MM.1S (cell line): ENCODE data around the gene GBF1.

ENCODE experiments used
- DNase-seq: peaks from one replicate; pipeline ENCODE4 v3.0.0-alpha.2; 2015
- H2AFZ ChIP-seq: fragments of 300-600 bp; sonication (generic); 2 replicates; pipeline ENCODE4 v1.6.0; 2016; ENCODE audit warnings: antibody characterized with exemption, low read length
- H3F3A ChIP-seq: fragments of 300-600 bp; sonication (generic); 2 replicates; pipeline ENCODE4 v1.6.1; 2016; ENCODE audit warnings: mild to moderate bottlenecking, antibody characterized with exemption, low read length, moderate library complexity, mixed read lengths; ENCODE audit not compliant: insufficient read depth
- H3K27ac ChIP-seq: fragments of 300-600 bp; sonication (generic); 2 replicates; pipeline ENCODE4 v1.5.1; 2016; ENCODE audit warnings: mild to moderate bottlenecking, low read length
- H3K27me3 ChIP-seq: fragments of 300-600 bp; sonication (generic); replicated peaks from 2 replicates; pipeline ENCODE4 v1.6.0; 2016; ENCODE audit warnings: low read length; ENCODE audit not compliant: insufficient read depth
- H3K36me3 ChIP-seq: fragments of 300-600 bp; sonication (generic); replicated peaks from 2 replicates; pipeline ENCODE4 v1.6.1; 2016; ENCODE audit warnings: mild to moderate bottlenecking, low read length, mixed read lengths; ENCODE audit not compliant: insufficient read depth
- H3K4me1 ChIP-seq: fragments of 300-600 bp; sonication (generic); 2 replicates; pipeline ENCODE4 v1.6.1; 2016; ENCODE audit warnings: low read length, mixed read lengths
- H3K4me2 ChIP-seq: fragments of 300-600 bp; sonication (generic); 2 replicates; pipeline ENCODE4 v1.6.0; 2016; ENCODE audit warnings: low read depth, low read length
- H3K4me3 ChIP-seq: fragments of 300-600 bp; sonication (generic); 2 replicates; pipeline ENCODE4 v1.5.1; 2016; ENCODE audit warnings: low read length, mixed read lengths
- H3K79me2 ChIP-seq: fragments of 300-600 bp; sonication (generic); 2 replicates; pipeline ENCODE4 v1.6.1; 2016; ENCODE audit warnings: mixed run types, low read length, mixed read lengths
- H3K9ac ChIP-seq: fragments of 300-600 bp; sonication (generic); 2 replicates; pipeline ENCODE4 v1.6.1; 2016; ENCODE audit warnings: low read length, mixed read lengths
- H3K9me2 ChIP-seq: fragments of 300-600 bp; sonication (generic); replicated peaks from 2 replicates; pipeline ENCODE4 v1.6.1; 2016; ENCODE audit warnings: mild to moderate bottlenecking, low read length, mixed read lengths; ENCODE audit not compliant: insufficient read depth
- H3K9me3 ChIP-seq: fragments of 300-600 bp; sonication (generic); replicated peaks from 2 replicates; pipeline ENCODE4 v1.6.1; 2016; ENCODE audit warnings: mild to moderate bottlenecking, low read length, mixed read lengths; ENCODE audit not compliant: insufficient read depth
- H4K20me1 ChIP-seq: fragments of 300-600 bp; sonication (generic); 2 replicates; pipeline ENCODE4 v1.6.1; 2016; ENCODE audit warnings: mild to moderate bottlenecking, low read length, moderate library complexity, mixed read lengths; ENCODE audit not compliant: insufficient read depth
- EZH2 ChIP-seq: fragments of 300-600 bp; sonication (generic); optimal IDR thresholded peaks from 2 replicates; pipeline ENCODE3; 2017; ENCODE audit warnings: low read depth, mild to moderate bottlenecking, antibody characterized with exemption, low read length, mixed read lengths
- EZH2phosphoT487 ChIP-seq: fragments of 300-600 bp; sonication (generic); IDR thresholded peaks from 2 replicates; pipeline ENCODE4 v1.6.1; 2018; ENCODE audit warnings: antibody characterized with exemption, low read length
- TF ChIP-seq, protein P1 (sequence below): fragments of 300-600 bp; sonication (generic); IDR thresholded peaks from 2 replicates; pipeline ENCODE4 v1.5.1; 2016; ENCODE audit warnings: antibody characterized with exemption, low read length, mixed read lengths

Gene GBF1

DNA sequence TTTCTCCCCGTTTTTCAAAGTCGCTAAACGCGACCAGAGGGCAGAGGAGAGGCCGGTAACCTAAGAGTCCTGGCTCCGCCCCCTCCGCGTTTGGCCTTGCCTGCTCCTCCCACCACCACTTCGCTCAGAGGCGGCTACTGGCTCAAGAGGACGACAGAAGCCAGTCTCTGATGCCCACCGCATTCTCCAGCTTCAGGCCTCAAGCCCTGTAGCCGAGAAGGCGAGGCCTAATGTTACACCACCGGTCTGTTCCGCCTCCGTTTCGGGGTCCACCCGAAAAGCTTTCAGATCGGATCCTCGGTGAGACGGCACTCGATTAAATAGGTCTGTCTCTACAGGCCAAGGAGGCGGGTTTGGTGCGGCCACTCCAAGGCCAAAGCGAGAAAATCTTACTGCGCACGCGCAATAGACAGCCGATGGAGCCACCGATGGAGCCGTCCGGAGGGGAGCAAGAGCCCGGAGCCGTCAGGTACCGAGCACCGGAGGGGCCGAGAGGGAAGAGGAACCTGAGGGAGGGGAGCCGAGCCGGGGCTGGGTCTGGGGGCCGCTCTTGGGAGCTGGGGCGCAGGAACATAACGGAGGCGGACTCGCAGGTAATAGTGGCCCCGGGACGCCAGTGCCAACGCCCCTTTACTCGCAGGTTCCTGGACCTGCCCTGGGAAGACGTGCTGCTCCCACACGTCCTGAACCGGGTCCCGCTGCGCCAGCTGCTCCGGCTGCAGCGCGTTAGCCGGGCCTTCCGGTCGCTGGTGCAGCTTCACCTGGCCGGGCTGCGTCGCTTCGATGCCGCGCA is 175.6 kb downstream of the GBF1 start, which contains the start of gene FBXL15:
Gene FBXL15, plus strand, starts transcription at position 123 of the 793 bp plus-strand sequence. Its CDS starts 294 bp downstream, at position 417.
- Histone ChIP-seq H3K4me2 (peak within 1 kb of the TSS; percentile 100), H3K36me3 (no peaks in the 10 kb centered on the region), H3K4me1 (peaks cover 15% of the 10 kb centered on the region), H3K4me3 (peak within 1 kb of the TSS; percentile 86), H3K9ac (peak within 1 kb of the TSS; percentile 80), H3K79me2 (peaks cover 4% of the 10 kb centered on the region; the same call in 1 of the 2 replicates), H3K27me3 (peaks cover 19% of the 10 kb centered on the region), H2AFZ (peak within 1 kb of the TSS; percentile 84), H4K20me1 (no peaks in the 10 kb centered on the region), H3K9me2 (no peaks in the 10 kb centered on the region), H3K27ac (peak within 1 kb of the TSS; percentile 74; the same call in 1 of the 2 replicates), H3K9me3 (no peaks in the 10 kb centered on the region), H3F3A (peaks cover 22% of the 10 kb centered on the region)
- DNase-seq: peak; percentile 98
- no peak for TF ChIP-seq EZH2
- TF ChIP-seq, protein P1, sequence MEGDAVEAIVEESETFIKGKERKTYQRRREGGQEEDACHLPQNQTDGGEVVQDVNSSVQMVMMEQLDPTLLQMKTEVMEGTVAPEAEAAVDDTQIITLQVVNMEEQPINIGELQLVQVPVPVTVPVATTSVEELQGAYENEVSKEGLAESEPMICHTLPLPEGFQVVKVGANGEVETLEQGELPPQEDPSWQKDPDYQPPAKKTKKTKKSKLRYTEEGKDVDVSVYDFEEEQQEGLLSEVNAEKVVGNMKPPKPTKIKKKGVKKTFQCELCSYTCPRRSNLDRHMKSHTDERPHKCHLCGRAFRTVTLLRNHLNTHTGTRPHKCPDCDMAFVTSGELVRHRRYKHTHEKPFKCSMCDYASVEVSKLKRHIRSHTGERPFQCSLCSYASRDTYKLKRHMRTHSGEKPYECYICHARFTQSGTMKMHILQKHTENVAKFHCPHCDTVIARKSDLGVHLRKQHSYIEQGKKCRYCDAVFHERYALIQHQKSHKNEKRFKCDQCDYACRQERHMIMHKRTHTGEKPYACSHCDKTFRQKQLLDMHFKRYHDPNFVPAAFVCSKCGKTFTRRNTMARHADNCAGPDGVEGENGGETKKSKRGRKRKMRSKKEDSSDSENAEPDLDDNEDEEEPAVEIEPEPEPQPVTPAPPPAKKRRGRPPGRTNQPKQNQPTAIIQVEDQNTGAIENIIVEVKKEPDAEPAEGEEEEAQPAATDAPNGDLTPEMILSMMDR: no peak
- TF ChIP-seq EZH2phosphoT487: no peak

DNA sequence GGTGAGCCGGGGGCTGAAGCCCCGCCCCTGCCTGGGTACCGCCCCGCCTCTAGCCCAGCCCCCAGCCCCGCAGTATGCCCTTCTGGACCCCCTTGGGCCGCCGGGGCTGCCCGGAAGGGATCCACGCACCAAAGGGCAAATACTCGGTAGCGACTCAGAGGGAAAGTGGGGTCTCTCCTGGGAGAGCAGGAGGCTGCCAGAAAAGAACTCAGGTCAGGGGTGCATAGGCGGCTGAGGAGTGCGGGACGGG is 176.1 kb downstream of the GBF1 start:
- Histone ChIP-seq H3K4me2 (peak overlapping the region; percentile 100), H3K9me3 (no peaks in the 10 kb centered on the region), H3K4me3 (peak overlapping the region; percentile 86), H3F3A (peaks cover 22% of the 10 kb centered on the region), H3K4me1 (peaks cover 15% of the 10 kb centered on the region), H3K27me3 (peaks cover 14% of the 10 kb centered on the region), H3K27ac (peak overlapping the region; percentile 74; the same call in 1 of the 2 replicates), H3K9me2 (no peaks in the 10 kb centered on the region), H3K36me3 (no peaks in the 10 kb centered on the region), H4K20me1 (no peaks in the 10 kb centered on the region), H3K79me2 (peaks cover 4% of the 10 kb centered on the region; the same call in 1 of the 2 replicates), H2AFZ (peak overlapping the region; percentile 84), H3K9ac (peak overlapping the region; percentile 80)
- TF ChIP-seq, protein P1: no peak
- no peak for TF ChIP-seq EZH2phosphoT487
- no peak for TF ChIP-seq EZH2
- DNase-seq: no peak

DNA sequence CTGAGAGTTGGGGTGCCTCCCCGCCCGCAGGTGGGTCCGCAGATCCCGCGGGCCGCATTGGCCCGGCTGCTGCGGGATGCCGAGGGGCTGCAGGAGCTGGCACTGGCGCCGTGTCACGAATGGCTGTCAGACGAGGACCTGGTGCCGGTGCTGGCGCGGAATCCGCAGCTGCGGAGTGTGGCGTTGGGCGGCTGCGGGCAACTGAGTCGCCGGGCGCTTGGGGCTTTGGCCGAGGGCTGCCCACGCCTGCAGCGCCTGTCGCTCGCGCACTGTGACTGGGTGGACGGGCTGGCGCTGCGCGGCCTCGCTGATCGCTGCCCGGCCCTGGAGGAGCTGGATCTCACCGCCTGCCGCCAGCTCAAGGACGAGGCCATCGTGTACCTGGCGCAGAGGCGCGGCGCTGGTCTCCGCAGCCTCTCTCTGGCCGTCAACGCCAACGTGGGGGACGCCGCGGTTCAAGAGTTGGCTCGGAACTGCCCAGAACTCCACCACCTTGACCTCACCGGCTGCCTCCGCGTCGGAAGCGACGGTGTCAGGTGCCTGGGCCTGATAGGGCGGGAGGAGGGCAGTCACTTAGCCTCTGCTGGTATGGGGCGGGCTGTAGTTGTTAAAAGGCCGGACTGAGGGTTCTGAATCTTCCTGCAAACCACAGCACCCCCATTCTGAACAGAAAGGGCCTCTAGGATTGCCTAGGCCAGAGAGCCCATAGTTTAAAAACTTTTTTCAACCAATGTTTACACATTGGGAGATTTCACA is 176.6 kb downstream of the GBF1 start:
- peak overlapping the region; percentile 86 for H3K4me3 ChIP-seq
- no peak for TF ChIP-seq EZH2phosphoT487
- peaks cover 15% of the 10 kb centered on the region for H3K4me1 ChIP-seq
- no peaks in the 10 kb centered on the region for H3K9me2 ChIP-seq
- no peaks in the 10 kb centered on the region for H3K9me3 ChIP-seq
- H3K27ac ChIP-seq: peak overlapping the region; percentile 74; the same call in 1 of the 2 replicates
- H3K27me3 ChIP-seq: peaks cover 9% of the 10 kb centered on the region
- peak overlapping the region; percentile 80 for H3K9ac ChIP-seq
- H2AFZ ChIP-seq: peak overlapping the region; percentile 84
- H3K4me2 ChIP-seq: peak overlapping the region; percentile 100
- peak; percentile 66 for DNase-seq
- H3K79me2 ChIP-seq: peaks cover 4% of the 10 kb centered on the region; the same call in 1 of the 2 replicates
- no peaks in the 10 kb centered on the region for H3K36me3 ChIP-seq
- H3F3A ChIP-seq: peaks cover 22% of the 10 kb centered on the region
- H4K20me1 ChIP-seq: no peaks in the 10 kb centered on the region
